Uterus (tissue), 2 donors: ENCODE results near the gene RNF125.

ENCODE experiments used
- CTCF ChIP-seq, 4 experiments: fragments of 200-600 bp in 2 of 4; fragments of 450-650 bp in 2 of 4; sonication (generic) in 2 of 4; IDR thresholded peaks; one replicate each; pipeline ENCODE4 v1.5.1; 2016 to 2019; ENCODE audit warnings: antibody characterized with exemption in 4 of 4, mild to moderate bottlenecking in 2 of 4, moderate library complexity in 1 of 4
- POLR2A ChIP-seq, 2 donors: fragments of 450-650 bp; IDR thresholded peaks; one replicate each; pipeline ENCODE4 v1.6.1; 2016; ENCODE audit warnings: antibody characterized with exemption in 2 of 2, mild to moderate bottlenecking in 1 of 2, moderate library complexity in 1 of 2

- TF ChIP-seq CTCF (IDR thresholded peaks at IDR 0.05) (no peak), POLR2A (IDR thresholded peaks at IDR 0.05) (no peak)
These were observed 42.4 kb upstream of the RNF125 start for GRCh38 chr18:31976242-31976641.
